GM21447 (cell line): ENCODE results near the gene CYFIP2.
A peak's percentile ranks its signal among the peaks of the same experiment; 100 is the strongest.

ENCODE experiments used
- ATAC-seq: cut with Tn5 transposase; IDR thresholded peaks from one replicate; pipeline ENCODE4 v1.9.1; 2021; ENCODE audit not compliant: unreplicated experiment

The CYFIP2 gene

GRCh38 chr5:157285310-157286035 lies 19.6 kb downstream of the CYFIP2 start:
- no peak for ATAC-seq

- ATAC-seq: no peak
These were observed 20.9 kb downstream of the CYFIP2 start for GRCh38 chr5:157286761-157287211.

- no peak for ATAC-seq
These were observed 22.7 kb downstream of the CYFIP2 start for GRCh38 chr5:157288405-157289163.

GRCh38 chr5:157289164-157289819 lies 23.4 kb downstream of the CYFIP2 start:
- ATAC-seq: no peak

GRCh38 chr5:157290156-157290980 lies 24.4 kb downstream of the CYFIP2 start:
- ATAC-seq: peak; percentile 6

GRCh38 chr5:157290981-157291711 lies 25.2 kb downstream of the CYFIP2 start:
- ATAC-seq: peak; percentile 85

GRCh38 chr5:157292599-157292998 lies 26.7 kb downstream of the CYFIP2 start:
- no peak for ATAC-seq

- ATAC-seq: no peak
These were observed 28.6 kb downstream of the CYFIP2 start for GRCh38 chr5:157294407-157295091.

GRCh38 chr5:157295247-157295646 lies 29.3 kb downstream of the CYFIP2 start:
- ATAC-seq: no peak

GRCh38 chr5:157300564-157300963 lies 34.6 kb downstream of the CYFIP2 start:
- no peak for ATAC-seq

- no peak for ATAC-seq
These were observed 35.1 kb downstream of the CYFIP2 start for GRCh38 chr5:157301066-157301465.

GRCh38 chr5:157303023-157303422 lies 37.1 kb downstream of the CYFIP2 start:
- no peak for ATAC-seq

GRCh38 chr5:157303667-157304327 lies 37.9 kb downstream of the CYFIP2 start:
- ATAC-seq: no peak

GRCh38 chr5:157306081-157306480 lies 40.2 kb downstream of the CYFIP2 start:
- no peak for ATAC-seq

GRCh38 chr5:157306692-157307471 lies 41.0 kb downstream of the CYFIP2 start:
- ATAC-seq: peak; percentile 40

GRCh38 chr5:157308836-157309465 lies 43.0 kb downstream of the CYFIP2 start:
- ATAC-seq: peak; percentile 42

GRCh38 chr5:157309796-157310195 lies 43.9 kb downstream of the CYFIP2 start:
- ATAC-seq: no peak

GRCh38 chr5:157311595-157311994 lies 45.7 kb downstream of the CYFIP2 start:
- no peak for ATAC-seq
